SU-DHL-6 (cell line): ENCODE data around the gene ACAA2.

Experiments
- H2AFZ ChIP-seq: fragments of 200-600 bp; sonication (generic); 2 replicates; pipeline ENCODE4 v1.6.1; 2014; ENCODE audit warnings: low read depth, mild to moderate bottlenecking, moderate library complexity, mixed read lengths, antibody characterized with exemption, low read length; ENCODE audit not compliant: severe bottlenecking
- H3F3A ChIP-seq: fragments of 200-600 bp; shearing (Covaris generic); 2 replicates; pipeline ENCODE4 v1.6.0; 2016; ENCODE audit warnings: antibody characterized with exemption, mild to moderate bottlenecking; ENCODE audit not compliant: insufficient read depth
- H3K27ac ChIP-seq: fragments of 200-600 bp; sonication (generic); 2 replicates; pipeline ENCODE4 v1.5.1; 2016; ENCODE audit warnings: low read depth, mild to moderate bottlenecking, low read length, moderate library complexity, mixed read lengths
- H3K27me3 ChIP-seq: fragments of 200-600 bp; sonication (generic), shearing (Covaris generic); 2 replicates; pipeline ENCODE4 v1.6.0; 2014; ENCODE audit warnings: mild to moderate bottlenecking, low read length
- H3K36me3 ChIP-seq: fragments of 200-600 bp; sonication (generic); 2 replicates; pipeline ENCODE4 v1.6.1; 2014; ENCODE audit warnings: mild to moderate bottlenecking, low read length, mixed read lengths
- H3K4me2 ChIP-seq: fragments of 300-600, 200-600 bp; shearing (Covaris generic), sonication (generic); 2 replicates; pipeline ENCODE4 v1.6.0; 2014; ENCODE audit warnings: low read length, low read depth, mild to moderate bottlenecking; ENCODE audit not compliant: poor library complexity, severe bottlenecking
- H3K4me3 ChIP-seq: fragments of 200-600 bp; sonication (generic); 2 replicates; pipeline ENCODE4 v1.5.1; 2014; ENCODE audit warnings: antibody characterized with exemption, low read length, mild to moderate bottlenecking, mixed read lengths; ENCODE audit not compliant: insufficient read depth, poor library complexity, severe bottlenecking
- H3K79me2 ChIP-seq: fragments of 200-600 bp; sonication (generic); 2 replicates; pipeline ENCODE4 v1.6.1; 2014; ENCODE audit warnings: mild to moderate bottlenecking, low read length, moderate library complexity; ENCODE audit not compliant: insufficient read depth
- H3K9ac ChIP-seq: fragments of 200-600 bp; sonication (generic); 2 replicates; pipeline ENCODE4 v1.7.0; 2014; ENCODE audit warnings: mild to moderate bottlenecking, low read length
- H3K9me2 ChIP-seq: fragments of 200-600 bp; sonication (generic); replicated peaks from 2 replicates; pipeline ENCODE4 v1.6.1; 2014; ENCODE audit warnings: low read length; ENCODE audit not compliant: insufficient read depth
- H3K9me3 ChIP-seq: fragments of 200-600 bp; sonication (generic); 2 replicates; pipeline ENCODE4 v1.6.1; 2014; ENCODE audit warnings: low read length, mixed read lengths; ENCODE audit not compliant: insufficient read depth
- H4K20me1 ChIP-seq: fragments of 200-600 bp; sonication (generic); 2 replicates; pipeline ENCODE4 v1.6.1; 2014; ENCODE audit warnings: low read depth, mild to moderate bottlenecking, antibody characterized with exemption, low read length, moderate library complexity, mixed read lengths
- EZH2phosphoT487 ChIP-seq: fragments of 200-600 bp; sonication (generic), shearing (Covaris generic); conservative IDR thresholded peaks from 2 replicates; pipeline ENCODE4 v1.6.1; 2018; ENCODE audit warnings: mild to moderate bottlenecking, antibody characterized with exemption, low read length, moderate library complexity, mixed read lengths
- TF ChIP-seq, protein P1 (sequence below): fragments of 200-600 bp; sonication (generic); IDR thresholded peaks from one replicate; pipeline ENCODE4 v1.5.1; 2017; ENCODE audit warnings: antibody characterized with exemption, mild to moderate bottlenecking, low read length, moderate library complexity; ENCODE audit not compliant: insufficient read depth, poor library complexity, severe bottlenecking

ACAA2 gene

GRCh38 chr18:49846361-49846662 lies 33.0 kb upstream of the ACAA2 start:
- no peaks in the 10 kb centered on the region for H3K9me3 ChIP-seq
- no peaks in the 10 kb centered on the region for H4K20me1 ChIP-seq
- no peaks in the 10 kb centered on the region for H3K27me3 ChIP-seq
- no peak overlapping the region for H3K4me2 ChIP-seq
- H2AFZ ChIP-seq: no peak overlapping the region
- no peaks in the 10 kb centered on the region for H3K9me2 ChIP-seq
- no peak overlapping the region for H3K27ac ChIP-seq
- H3K9ac ChIP-seq: no peak overlapping the region
- H3K79me2 ChIP-seq: no peaks in the 10 kb centered on the region
- H3K4me3 ChIP-seq: no peak overlapping the region
- TF ChIP-seq, protein P1, sequence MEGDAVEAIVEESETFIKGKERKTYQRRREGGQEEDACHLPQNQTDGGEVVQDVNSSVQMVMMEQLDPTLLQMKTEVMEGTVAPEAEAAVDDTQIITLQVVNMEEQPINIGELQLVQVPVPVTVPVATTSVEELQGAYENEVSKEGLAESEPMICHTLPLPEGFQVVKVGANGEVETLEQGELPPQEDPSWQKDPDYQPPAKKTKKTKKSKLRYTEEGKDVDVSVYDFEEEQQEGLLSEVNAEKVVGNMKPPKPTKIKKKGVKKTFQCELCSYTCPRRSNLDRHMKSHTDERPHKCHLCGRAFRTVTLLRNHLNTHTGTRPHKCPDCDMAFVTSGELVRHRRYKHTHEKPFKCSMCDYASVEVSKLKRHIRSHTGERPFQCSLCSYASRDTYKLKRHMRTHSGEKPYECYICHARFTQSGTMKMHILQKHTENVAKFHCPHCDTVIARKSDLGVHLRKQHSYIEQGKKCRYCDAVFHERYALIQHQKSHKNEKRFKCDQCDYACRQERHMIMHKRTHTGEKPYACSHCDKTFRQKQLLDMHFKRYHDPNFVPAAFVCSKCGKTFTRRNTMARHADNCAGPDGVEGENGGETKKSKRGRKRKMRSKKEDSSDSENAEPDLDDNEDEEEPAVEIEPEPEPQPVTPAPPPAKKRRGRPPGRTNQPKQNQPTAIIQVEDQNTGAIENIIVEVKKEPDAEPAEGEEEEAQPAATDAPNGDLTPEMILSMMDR: no peak
- TF ChIP-seq EZH2phosphoT487: no peak
- H3F3A ChIP-seq: no peaks in the 10 kb centered on the region
- no peaks in the 10 kb centered on the region for H3K36me3 ChIP-seq

- Histone ChIP-seq H4K20me1 (no peaks in the 10 kb centered on the region), H3K9me3 (no peaks in the 10 kb centered on the region), H2AFZ (no peak overlapping the region), H3K36me3 (no peaks in the 10 kb centered on the region), H3K9me2 (no peaks in the 10 kb centered on the region), H3K4me3 (no peak overlapping the region), H3K4me2 (no peak overlapping the region), H3F3A (no peaks in the 10 kb centered on the region), H3K79me2 (no peaks in the 10 kb centered on the region), H3K27ac (no peak overlapping the region), H3K27me3 (no peaks in the 10 kb centered on the region), H3K9ac (no peak overlapping the region)
- TF ChIP-seq, protein P1: no peak
- no peak for TF ChIP-seq EZH2phosphoT487
Observed at GRCh38 chr18:49845629-49846360, 32.5 kb upstream of the ACAA2 start.

DNA sequence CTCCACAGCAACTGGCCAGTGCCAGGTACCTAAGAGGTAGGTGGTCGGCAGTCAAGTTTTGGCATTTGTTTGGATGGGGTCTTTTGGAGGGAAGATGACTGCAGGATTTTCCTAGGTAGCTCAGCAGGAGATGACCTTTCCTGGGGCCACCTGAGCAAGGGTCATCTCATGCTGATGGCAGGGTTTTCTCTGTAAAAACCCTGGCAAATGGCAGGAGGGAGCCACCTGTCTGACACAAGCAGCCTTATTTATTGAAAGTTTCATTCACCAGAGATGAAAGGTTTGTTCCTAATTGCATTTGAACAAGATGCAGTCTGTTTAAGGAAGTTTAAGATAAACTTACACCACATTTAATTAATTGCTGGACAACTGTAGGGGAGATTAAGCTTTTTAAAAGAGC lies 31.6 kb upstream of the ACAA2 start:
- Histone ChIP-seq H3K27me3 (no peaks in the 10 kb centered on the region), H3K79me2 (no peaks in the 10 kb centered on the region), H4K20me1 (no peaks in the 10 kb centered on the region), H3K4me3 (no peak overlapping the region), H3K9me2 (no peaks in the 10 kb centered on the region), H3F3A (no peaks in the 10 kb centered on the region), H3K9me3 (no peaks in the 10 kb centered on the region), H2AFZ (no peak overlapping the region), H3K27ac (no peak overlapping the region), H3K4me2 (no peak overlapping the region), H3K36me3 (no peaks in the 10 kb centered on the region), H3K9ac (no peak overlapping the region)
- TF ChIP-seq, protein P1: no peak
- TF ChIP-seq EZH2phosphoT487: no peak
